Mesothelial cell of epicardium (in vitro differentiated cells): ENCODE results near the gene ARMC2. TPM values are rescaled to one million over a fixed set of nuclear protein-coding genes. Genes with fewer than 3 reads are reported as not detected.
"Not testable (repeated sequence)": the region's sequence is repeated elsewhere in the genome, so short reads cannot be mapped to it uniquely, and the experiment has no call there.

Experiments
- DNase-seq, 2 experiments: peaks; one replicate each; pipeline ENCODE4 v3.0.0; 2021; ENCODE audit warnings: low spot score in 2 of 2; ENCODE audit not compliant: unreplicated experiment in 2 of 2
- H3K27ac Mint-ChIP-seq: 2 replicates; pipeline ENCODE4 v1.8.0; 2021; ENCODE audit warnings: mixed read lengths
- H3K27me3 Mint-ChIP-seq: 2 replicates; pipeline ENCODE4 v1.8.0; 2021; ENCODE audit warnings: low read depth, mixed read lengths
- H3K36me3 Mint-ChIP-seq: 2 replicates; pipeline ENCODE4 v1.8.0; 2021; ENCODE audit warnings: mixed read lengths
- H3K4me1 Mint-ChIP-seq: 2 replicates; pipeline ENCODE4 v1.8.0; 2021; ENCODE audit warnings: mixed read lengths
- H3K4me3 Mint-ChIP-seq: 2 replicates; pipeline ENCODE4 v1.8.0; 2021; ENCODE audit warnings: mild to moderate bottlenecking, moderate library complexity, mixed read lengths
- H3K9me3 Mint-ChIP-seq: 2 replicates; pipeline ENCODE4 v1.8.0; 2021; ENCODE audit warnings: mixed read lengths
- total RNA-seq: library from RNA; stranded (reverse); gene quantifications from 3 replicates; pipeline ENCODE4 v1.2.1, GENCODE V29; 2021
- TF ChIP-seq, protein P1 (sequence below): fragments of 200-600 bp; sonication (generic); IDR thresholded peaks from one replicate; pipeline ENCODE4 v1.5.0; 2021; ENCODE audit warnings: antibody characterized with exemption; ENCODE audit not compliant: unreplicated experiment

ARMC2 gene
- total RNA-seq, 1 donor from 2014 or later = 16.5 TPM

DNA sequence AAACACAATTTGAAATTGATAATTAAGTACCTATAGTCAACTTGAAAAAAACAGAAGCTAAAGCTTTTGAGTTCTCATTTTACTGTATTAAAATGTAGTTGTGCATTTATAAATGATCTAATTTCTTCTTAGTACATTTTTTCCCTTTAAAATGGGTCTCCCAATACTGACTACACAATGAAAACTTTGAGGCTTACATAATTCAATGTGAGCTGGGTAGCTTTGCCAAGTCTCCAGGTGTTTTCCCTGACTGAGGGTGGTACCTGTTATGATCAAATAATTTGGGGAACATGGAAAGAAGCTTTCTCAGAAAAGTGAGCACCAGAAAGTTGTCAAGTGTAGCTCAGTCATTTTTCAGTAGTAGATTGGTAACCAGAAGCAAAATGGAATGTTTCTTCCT is 74.3 kb downstream of the ARMC2 start:
- no peaks in the 10 kb centered on the region for H3K27me3 Mint-ChIP-seq
- no peak for DNase-seq
- no peak overlapping the region for H3K27ac Mint-ChIP-seq
- H3K36me3 Mint-ChIP-seq = no peaks in the 10 kb centered on the region
- H3K9me3 Mint-ChIP-seq = no peaks in the 10 kb centered on the region
- peaks cover 5% of the 10 kb centered on the region for H3K4me1 Mint-ChIP-seq
- TF ChIP-seq, protein P1, sequence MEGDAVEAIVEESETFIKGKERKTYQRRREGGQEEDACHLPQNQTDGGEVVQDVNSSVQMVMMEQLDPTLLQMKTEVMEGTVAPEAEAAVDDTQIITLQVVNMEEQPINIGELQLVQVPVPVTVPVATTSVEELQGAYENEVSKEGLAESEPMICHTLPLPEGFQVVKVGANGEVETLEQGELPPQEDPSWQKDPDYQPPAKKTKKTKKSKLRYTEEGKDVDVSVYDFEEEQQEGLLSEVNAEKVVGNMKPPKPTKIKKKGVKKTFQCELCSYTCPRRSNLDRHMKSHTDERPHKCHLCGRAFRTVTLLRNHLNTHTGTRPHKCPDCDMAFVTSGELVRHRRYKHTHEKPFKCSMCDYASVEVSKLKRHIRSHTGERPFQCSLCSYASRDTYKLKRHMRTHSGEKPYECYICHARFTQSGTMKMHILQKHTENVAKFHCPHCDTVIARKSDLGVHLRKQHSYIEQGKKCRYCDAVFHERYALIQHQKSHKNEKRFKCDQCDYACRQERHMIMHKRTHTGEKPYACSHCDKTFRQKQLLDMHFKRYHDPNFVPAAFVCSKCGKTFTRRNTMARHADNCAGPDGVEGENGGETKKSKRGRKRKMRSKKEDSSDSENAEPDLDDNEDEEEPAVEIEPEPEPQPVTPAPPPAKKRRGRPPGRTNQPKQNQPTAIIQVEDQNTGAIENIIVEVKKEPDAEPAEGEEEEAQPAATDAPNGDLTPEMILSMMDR = no peak
- no peak overlapping the region for H3K4me3 Mint-ChIP-seq

DNA sequence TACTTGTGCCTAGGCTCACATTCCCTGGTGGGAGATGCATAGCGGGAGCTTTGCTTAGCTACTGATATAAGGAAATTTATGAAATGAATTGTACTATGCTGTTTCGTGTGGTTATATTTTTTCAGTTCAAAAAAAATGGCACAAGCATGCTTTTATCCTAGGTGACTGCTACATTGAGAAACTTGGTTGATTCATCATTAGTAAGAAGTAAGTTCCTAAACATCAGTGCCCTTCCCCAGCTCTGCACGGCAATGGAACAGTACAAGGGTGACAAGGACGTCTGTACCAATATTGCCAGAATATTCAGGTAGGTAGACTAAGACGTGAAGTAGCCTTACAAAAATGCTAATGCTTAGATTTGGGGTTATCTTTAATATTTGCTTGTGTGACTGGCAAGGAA is 79.7 kb downstream of the ARMC2 start:
- DNase-seq = no peak
- Mint-ChIP-seq H3K27ac (no peak overlapping the region), H3K27me3 (no peaks in the 10 kb centered on the region), H3K9me3 (no peaks in the 10 kb centered on the region), H3K4me3 (no peak overlapping the region), H3K36me3 (no peaks in the 10 kb centered on the region), H3K4me1 (peaks cover 9% of the 10 kb centered on the region)
- TF ChIP-seq, protein P1 = no peak

DNA sequence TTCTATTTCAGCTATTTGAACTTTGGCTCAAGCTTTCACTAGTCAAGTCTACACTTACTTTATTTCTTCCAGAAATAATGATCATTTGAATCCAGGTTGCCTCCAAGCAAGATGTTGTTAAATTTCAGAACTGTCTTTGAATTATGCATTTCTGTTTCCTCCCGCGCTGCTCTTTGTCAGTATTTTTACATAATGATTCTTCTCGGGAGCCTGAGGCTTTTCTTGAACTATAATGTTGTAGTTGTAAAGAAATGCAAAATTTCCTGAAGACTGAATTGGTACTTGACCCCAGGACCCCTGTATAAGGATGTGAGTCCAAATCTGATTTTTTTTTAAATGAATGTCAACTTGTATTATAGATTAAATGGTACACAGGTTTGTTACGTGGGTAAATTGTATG is 80.4 kb downstream of the ARMC2 start:
- DNase-seq = no peak
- Mint-ChIP-seq H3K9me3 (no peaks in the 10 kb centered on the region), H3K27ac (no peak overlapping the region), H3K4me1 (peaks cover 9% of the 10 kb centered on the region), H3K4me3 (no peak overlapping the region), H3K27me3 (no peaks in the 10 kb centered on the region), H3K36me3 (no peaks in the 10 kb centered on the region)
- TF ChIP-seq, protein P1 = no peak

DNA sequence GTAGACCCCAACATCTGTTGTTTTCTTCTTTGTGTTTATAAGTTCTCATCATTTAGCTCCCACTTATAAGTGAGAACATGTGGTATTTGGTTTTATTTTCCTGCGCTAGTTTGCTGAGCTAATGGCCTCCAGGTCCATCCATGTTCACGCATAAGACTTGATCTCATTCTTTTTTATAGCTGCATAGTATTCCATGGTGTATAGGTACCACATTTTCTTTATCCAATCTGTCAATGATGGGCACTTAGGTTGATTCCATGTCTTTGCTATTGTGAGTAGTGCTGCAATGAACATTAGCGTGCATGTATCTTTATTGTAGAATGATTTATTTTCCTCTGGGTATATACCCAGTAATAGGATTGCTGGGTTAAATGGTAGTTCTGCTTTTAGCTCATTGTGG is 82.9 kb downstream of the ARMC2 start:
- H3K4me1 Mint-ChIP-seq, H3K36me3 Mint-ChIP-seq: not testable (repeated sequence)

DNA sequence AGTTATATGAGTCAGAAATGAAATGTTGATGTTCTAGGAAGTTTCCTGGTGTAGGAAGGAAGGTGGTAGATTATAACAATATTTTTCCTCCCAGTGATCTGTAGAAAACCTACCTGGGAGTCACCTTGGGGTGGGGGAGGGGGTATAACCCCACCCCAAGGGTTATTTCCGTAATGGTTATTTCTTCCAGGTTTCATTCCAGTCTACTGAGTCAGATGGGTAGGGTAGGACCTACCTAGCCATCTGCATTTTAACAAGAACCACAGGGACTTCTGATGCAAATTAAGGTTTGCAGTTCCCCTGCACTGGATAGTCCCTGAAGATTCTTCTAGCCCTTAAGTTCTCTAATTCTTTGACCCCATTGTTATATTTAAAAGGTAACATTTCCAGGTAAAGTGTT is 88.9 kb downstream of the ARMC2 start:
- H3K36me3 Mint-ChIP-seq = peaks cover 3% of the 10 kb centered on the region

More for the DNA sequence above, 82.9 kb downstream of the ARMC2 start:
- H3K27me3 Mint-ChIP-seq, H3K4me3 Mint-ChIP-seq, H3K9me3 Mint-ChIP-seq, H3K27ac Mint-ChIP-seq, DNase-seq: not testable (repeated sequence)

DNA sequence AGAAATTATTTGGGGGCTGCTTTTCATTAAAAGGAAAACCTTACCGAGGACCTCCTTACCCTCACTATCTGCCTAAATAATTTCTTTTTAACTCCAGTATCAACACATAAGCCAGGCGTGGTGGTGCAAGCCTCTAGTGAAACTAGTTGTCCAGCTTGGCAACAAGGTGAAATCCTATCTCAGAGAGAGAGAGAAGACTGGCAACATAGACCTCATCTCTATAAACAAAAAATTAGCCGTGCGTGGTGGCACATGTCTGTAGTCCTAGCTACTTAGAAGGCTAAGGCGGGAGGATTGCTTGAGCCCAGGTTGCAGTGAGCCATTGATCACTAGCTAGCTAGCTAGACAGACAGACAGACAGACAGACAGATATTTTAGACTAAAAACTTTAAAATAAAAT is 92.5 kb downstream of the ARMC2 start:
- Mint-ChIP-seq H3K4me1 (peaks cover 42% of the 10 kb centered on the region), H3K27ac (no peak overlapping the region), H3K36me3 (peaks cover 3% of the 10 kb centered on the region), H3K4me3 (no peak overlapping the region), H3K9me3 (peaks cover 10% of the 10 kb centered on the region), H3K27me3 (no peaks in the 10 kb centered on the region)
- no peak for DNase-seq
- TF ChIP-seq, protein P1 = no peak

More for the DNA sequence above, 88.9 kb downstream of the ARMC2 start:
- TF ChIP-seq, protein P1 = no peak
- peaks cover 13% of the 10 kb centered on the region for H3K4me1 Mint-ChIP-seq
- H3K9me3 Mint-ChIP-seq = peaks cover 10% of the 10 kb centered on the region
- DNase-seq = no peak
- H3K27ac Mint-ChIP-seq = no peak overlapping the region
- H3K27me3 Mint-ChIP-seq = no peaks in the 10 kb centered on the region
- no peak overlapping the region for H3K4me3 Mint-ChIP-seq
